Left lung (tissue), 10 donors: ENCODE results near the gene PARP14. TPM values are rescaled to one million over a fixed set of nuclear protein-coding genes. Genes with fewer than 3 reads are reported as not detected.
"Not testable (repeated sequence)": the region's sequence is repeated elsewhere in the genome, so short reads cannot be mapped to it uniquely, and the experiment has no call there.

ENCODE experiments used
- ATAC-seq: fragments of 200-7000 bp; cut with Tn5 transposase; one replicate; pipeline ENCODE4 v1.9.1; 2020; ENCODE audit warnings: moderate library complexity
- DNase-seq, 4 donors: peaks; one replicate each; pipeline ENCODE4 v3.0.0-alpha.2; 2013 to 2020
- H3K27ac ChIP-seq, 2 donors: fragments of 200-600 bp; sonication (generic) in 1 of 2; one replicate each; pipeline versions ENCODE4 v1.5.0 to v1.8.0; 2020 to 2021
- H3K27me3 ChIP-seq, 2 donors: fragments of 200-600 bp; sonication (generic) in 1 of 2; one replicate each; pipeline versions ENCODE4 v1.5.0 to v1.8.0; 2020 to 2021
- H3K36me3 ChIP-seq, 2 donors: fragments of 200-600 bp; sonication (generic) in 1 of 2; one replicate each; pipeline versions ENCODE4 v1.5.0 to v1.8.0; 2020 to 2021
- H3K4me1 ChIP-seq, 2 donors: fragments of 200-600 bp; one replicate each; pipeline ENCODE4 v1.8.0; 2021
- H3K4me3 ChIP-seq, 2 donors: fragments of 200-600 bp; sonication (generic) in 1 of 2; one replicate each; pipeline versions ENCODE4 v1.5.0 to v1.8.0; 2020 to 2021; ENCODE audit warnings: mild to moderate bottlenecking in 1 of 2
- H3K9me3 ChIP-seq, 2 donors: fragments of 200-600 bp; sonication (generic) in 1 of 2; one replicate each; pipeline versions ENCODE4 v1.5.0 to v1.8.0; 2020 to 2021
- intact Hi-C, 2 donors: fragments of 100-400 bp; cut with DNase I; formaldehyde crosslinking; loops; one replicate each; pipeline versions ENCODE4 v1.11.2 to v1.14.2; 2022
- polyA plus RNA-seq, 6 donors: library from polyadenylated mRNA; unstranded; fragments of 120-200 nt; gene quantifications; one replicate each; pipeline ENCODE4 v1.2.1, GENCODE V29; 2013; ENCODE audit not compliant: insufficient read length in 6 of 6
- total RNA-seq, 2 donors: library from RNA; stranded (reverse); fragmentation: NEBNext Ultra II Directional; extraction: Animal tissue kit (Norgen Biotek cat#: 25700); gene quantifications; one replicate each; pipeline ENCODE4 v1.2.1, GENCODE V29; 2021
- TF ChIP-seq, protein P1 (sequence below), 2 donors: fragments of 200-600 bp; sonication (generic) in 1 of 2; IDR thresholded peaks; one replicate each; pipeline versions ENCODE4 v1.5.0 to v1.8.0; 2021; ENCODE audit warnings: antibody characterized with exemption in 2 of 2
- donor health status: DM: no; HTN: yes; CAD: no.
- donor health status: DM: no; HTN: no; CAD: no.

Gene PARP14
- total and polyA plus RNA-seq, 8 donors: 30.1 to 138 (median 44.7) TPM

DNA sequence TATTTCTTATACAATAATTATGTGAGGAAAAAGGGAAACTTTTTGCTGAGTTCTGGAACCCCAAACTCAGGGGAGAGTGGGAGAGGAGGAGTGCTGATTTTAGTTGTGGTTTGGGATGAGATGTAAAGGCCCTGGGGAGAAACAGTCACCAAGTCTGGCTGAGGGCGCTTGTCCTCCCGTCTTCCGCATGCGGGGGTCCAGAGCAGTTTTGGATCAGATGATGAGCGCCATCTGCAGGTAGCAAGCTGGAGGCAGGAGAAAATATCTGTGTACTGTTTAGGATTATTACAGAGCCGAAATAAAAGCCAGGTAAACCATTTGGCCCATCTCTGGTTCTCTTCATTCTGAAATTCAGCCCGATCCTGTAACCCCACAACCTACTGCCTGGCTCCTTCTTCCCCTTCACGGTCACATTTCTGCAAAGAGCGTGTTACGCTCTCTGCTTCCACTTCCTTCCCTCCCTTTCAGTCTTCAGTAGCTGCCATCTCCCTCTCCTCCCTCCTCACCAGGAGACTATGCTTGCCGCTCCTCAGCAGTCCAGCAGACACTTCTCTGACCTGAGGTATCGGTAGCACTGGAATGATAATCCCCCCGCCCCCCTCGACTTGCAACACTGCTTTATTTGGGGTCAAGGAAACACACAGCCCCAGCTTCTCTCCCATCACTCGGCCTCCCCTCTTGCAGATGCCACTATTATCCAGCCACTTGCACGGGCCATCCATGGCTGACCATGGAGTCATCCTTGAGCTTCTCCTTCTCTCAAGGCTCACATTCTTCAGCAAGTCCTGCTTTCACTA is 1.4 kb upstream of the PARP14 start:
- H3K4me3 ChIP-seq: peak overlapping the region; percentile 10 to 90
- intact Hi-C loops: loop anchor here in 1 of 2 donors (5.0 kb wide), 2 partner anchors 117 to 222 kb away; partner anchors contain the start of genes DTX3L and PARP9
- H3K36me3 ChIP-seq: no peaks in the 10 kb centered on the region
- TF ChIP-seq, protein P1, sequence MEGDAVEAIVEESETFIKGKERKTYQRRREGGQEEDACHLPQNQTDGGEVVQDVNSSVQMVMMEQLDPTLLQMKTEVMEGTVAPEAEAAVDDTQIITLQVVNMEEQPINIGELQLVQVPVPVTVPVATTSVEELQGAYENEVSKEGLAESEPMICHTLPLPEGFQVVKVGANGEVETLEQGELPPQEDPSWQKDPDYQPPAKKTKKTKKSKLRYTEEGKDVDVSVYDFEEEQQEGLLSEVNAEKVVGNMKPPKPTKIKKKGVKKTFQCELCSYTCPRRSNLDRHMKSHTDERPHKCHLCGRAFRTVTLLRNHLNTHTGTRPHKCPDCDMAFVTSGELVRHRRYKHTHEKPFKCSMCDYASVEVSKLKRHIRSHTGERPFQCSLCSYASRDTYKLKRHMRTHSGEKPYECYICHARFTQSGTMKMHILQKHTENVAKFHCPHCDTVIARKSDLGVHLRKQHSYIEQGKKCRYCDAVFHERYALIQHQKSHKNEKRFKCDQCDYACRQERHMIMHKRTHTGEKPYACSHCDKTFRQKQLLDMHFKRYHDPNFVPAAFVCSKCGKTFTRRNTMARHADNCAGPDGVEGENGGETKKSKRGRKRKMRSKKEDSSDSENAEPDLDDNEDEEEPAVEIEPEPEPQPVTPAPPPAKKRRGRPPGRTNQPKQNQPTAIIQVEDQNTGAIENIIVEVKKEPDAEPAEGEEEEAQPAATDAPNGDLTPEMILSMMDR (IDR thresholded peaks at IDR 0.05): peak; percentile 58 to 69
- peaks cover 13 to 52% of the 10 kb centered on the region in 2 donors for H3K4me1 ChIP-seq
- ATAC-seq (peak; percentile 70), DNase-seq (peak in 3 of 4 donors; percentile 75 to 89 (median 82))
- no peaks in the 10 kb centered on the region for H3K27me3 ChIP-seq
- H3K9me3 ChIP-seq: no peaks in the 10 kb centered on the region
- peak overlapping the region; percentile 96 to 98 for H3K27ac ChIP-seq

DNA sequence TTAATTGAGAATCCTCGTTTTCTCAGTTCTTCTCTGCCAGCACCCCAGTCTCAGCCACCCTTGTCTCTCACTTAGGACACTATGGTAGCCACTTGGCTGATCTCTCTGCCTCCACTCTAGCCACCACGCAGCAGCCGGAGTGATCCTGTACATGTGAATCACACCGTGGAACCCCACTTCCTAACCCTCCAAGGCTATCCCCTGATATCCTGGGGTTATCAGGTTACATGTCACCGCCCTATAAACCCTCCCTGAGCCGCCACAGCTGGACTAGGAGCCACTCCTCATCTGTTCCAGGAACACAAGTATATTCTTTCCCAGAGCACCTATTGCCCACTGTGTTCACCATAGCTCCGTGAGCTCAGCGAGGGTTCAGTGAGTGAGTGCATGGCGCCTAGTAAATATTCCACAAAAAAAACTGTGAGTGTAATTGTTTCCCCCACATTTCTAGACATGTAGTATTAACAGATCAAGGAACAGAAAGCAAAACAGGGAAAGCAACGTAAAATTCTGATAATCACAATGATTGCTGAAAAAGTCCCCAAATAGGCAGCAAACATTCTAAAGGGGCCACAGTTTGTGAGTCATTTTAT is 661 bp upstream of the PARP14 start:
- no peaks in the 10 kb centered on the region for H3K27me3 ChIP-seq
- peaks cover 13 to 58% of the 10 kb centered on the region in 2 donors for H3K4me1 ChIP-seq
- peak; percentile 41 for ATAC-seq
- peak overlapping the region; percentile 96 to 98 for H3K27ac ChIP-seq
- no peaks in the 10 kb centered on the region for H3K36me3 ChIP-seq
- DNase-seq: peak in 2 of 4 donors; percentile 26 to 39
- intact Hi-C loops: loop anchor here in 1 of 2 donors (5.0 kb wide), 2 partner anchors 118 to 223 kb away; partner anchors contain the start of genes DTX3L and PARP9
- peak overlapping the region; percentile 70 to 90 for H3K4me3 ChIP-seq
- TF ChIP-seq, protein P1 (IDR thresholded peaks at IDR 0.05): no peak
- H3K9me3 ChIP-seq: no peaks in the 10 kb centered on the region

DNA sequence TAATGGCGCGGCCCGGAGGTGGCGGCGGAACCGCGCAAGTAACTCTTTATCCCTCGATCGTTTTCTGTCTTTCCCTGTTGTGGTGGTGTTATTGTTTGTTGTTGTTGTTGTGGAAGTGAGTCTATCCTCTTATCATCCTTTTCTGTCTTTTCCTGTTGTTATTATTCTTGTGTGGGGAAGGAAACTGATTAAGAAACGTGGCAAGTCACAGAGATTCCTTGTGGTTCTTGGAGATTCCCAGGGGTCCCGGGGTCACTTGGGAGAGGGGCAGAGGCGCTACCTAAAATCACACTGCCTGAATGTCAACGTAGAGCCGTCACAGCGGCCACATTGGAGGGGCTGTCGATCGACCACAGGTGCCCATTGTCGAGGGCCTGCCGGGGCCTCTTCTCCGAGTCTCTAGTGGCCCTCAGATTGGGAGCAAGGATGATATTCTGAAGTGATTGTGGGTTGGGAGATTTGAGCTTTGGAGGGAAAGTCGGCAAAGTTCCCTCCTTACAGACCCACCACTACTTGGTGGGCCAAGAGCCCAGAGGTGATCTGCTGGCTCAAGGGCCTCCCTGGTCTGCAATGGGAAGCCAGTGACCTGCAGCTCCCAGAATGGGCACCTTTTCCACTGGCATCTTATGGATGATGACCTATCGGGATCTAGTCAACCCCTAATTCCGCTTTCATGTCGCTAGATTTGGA is 790 bp downstream of the PARP14 start:
- TF ChIP-seq, protein P1 (IDR thresholded peaks at IDR 0.05): no peak
- H3K36me3 ChIP-seq: peaks cover 0 to 5% of the 10 kb centered on the region in 2 donors
- peak in 2 of 4 donors; percentile 12 to 17 for DNase-seq
- peaks cover 13 to 58% of the 10 kb centered on the region in 2 donors for H3K4me1 ChIP-seq
- peak overlapping the region; percentile 96 to 98 for H3K27ac ChIP-seq
- H3K4me3 ChIP-seq: peak overlapping the region; percentile 70 to 90
- ATAC-seq: peak; percentile 1
- intact Hi-C loops: no loop called here
- no peaks in the 10 kb centered on the region for H3K27me3 ChIP-seq
- H3K9me3 ChIP-seq: no peaks in the 10 kb centered on the region

DNA sequence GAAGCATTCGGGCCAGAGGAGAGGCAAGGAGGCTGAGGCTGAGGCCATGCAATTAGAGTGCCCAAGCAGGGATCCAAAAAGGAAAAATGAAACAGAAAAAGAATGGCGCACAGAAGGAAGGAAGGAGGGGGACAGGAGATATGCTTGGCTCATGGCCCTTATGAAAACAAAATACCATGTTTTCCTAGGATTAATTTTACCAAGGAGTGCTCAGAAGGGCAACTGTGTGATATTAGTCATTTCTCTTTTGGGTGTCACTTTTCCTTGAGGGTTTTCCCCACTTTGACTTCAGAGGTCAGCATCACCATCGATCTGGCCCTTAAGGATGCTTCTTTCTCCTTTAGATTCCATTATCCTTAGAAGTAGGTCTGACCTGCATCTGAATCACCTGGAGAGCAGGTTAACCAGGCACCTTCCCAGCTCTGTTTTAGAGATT is 1.4 kb downstream of the PARP14 start:
- Histone ChIP-seq H3K36me3 (peaks cover 0 to 5% of the 10 kb centered on the region in 2 donors), H3K27me3 (no peaks in the 10 kb centered on the region), H3K4me3 (peak overlapping the region; percentile 70 to 90), H3K9me3 (no peaks in the 10 kb centered on the region), H3K4me1 (peaks cover 13 to 61% of the 10 kb centered on the region in 2 donors), H3K27ac (peak overlapping the region; percentile 96 to 98)
- TF ChIP-seq, protein P1 (IDR thresholded peaks at IDR 0.05): no peak
- no peak for ATAC-seq
- no peak for DNase-seq
- intact Hi-C loops: no loop called here

DNA sequence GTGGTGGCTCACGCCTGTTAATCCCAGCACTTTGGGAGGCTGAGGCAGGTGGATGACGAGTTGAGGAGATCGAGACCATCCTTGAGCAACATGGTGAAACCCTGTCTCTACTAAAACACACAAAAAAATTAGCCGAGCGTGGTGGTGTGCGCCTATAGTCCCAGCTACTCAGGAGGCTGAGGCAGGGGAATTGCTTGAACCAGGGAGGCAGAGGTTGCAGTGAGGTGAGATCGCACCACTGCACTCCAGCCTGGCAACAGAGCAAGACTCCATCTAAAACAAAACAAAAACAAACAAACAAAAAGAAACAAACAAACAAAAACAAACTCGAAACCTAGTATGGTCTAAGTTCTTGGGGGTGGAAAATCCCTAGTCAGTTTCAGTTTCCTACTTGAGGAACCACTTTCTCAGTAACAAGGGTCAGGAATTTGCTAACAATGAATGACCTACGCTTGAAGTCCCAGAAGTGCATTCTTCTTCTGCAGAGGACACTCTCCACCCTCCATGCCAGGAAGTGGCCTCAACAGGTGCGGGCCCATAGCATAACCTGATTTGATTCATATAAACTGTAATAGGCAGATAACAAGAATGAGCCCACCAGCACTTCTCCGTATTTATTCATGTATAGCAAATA is 2.3 kb downstream of the PARP14 start:
- H3K9me3 ChIP-seq, H3K36me3 ChIP-seq, intact Hi-C loops, H3K27me3 ChIP-seq: not testable (repeated sequence)
- peaks cover 13 to 70% of the 10 kb centered on the region in 2 donors for H3K4me1 ChIP-seq
- peak overlapping the region; percentile 70 to 90 for H3K4me3 ChIP-seq
- DNase-seq (peak in 2 of 4 donors; percentile 13 to 59), ATAC-seq (peak; percentile 43)
- peak overlapping the region; percentile 96 to 98 for H3K27ac ChIP-seq
